K562 (cell line): ENCODE measurements around the gene ELF2. TPM values are rescaled to one million over a fixed set of nuclear protein-coding genes. Genes with fewer than 3 reads are reported as not detected.

ENCODE experiments used
- ATF1 ChIP-seq, 2 experiments: fragments of 450-650 bp in 1 of 2; IDR thresholded peaks; 2 replicates each; pipeline ENCODE4 v1.6.1; 2016; ENCODE audit warnings: missing compliant biosample characterization in 1 of 2, missing genetic modification characterization in 1 of 2
- BDP1 ChIP-seq: IDR thresholded peaks from 3 replicates; pipeline ENCODE4 v1.6.1; 2011; ENCODE audit not compliant: insufficient read length, insufficient read depth
- EZH2 ChIP-seq: IDR thresholded peaks from 2 replicates; pipeline ENCODE4 v1.6.1; 2012; ENCODE audit warnings: low read depth, mild to moderate bottlenecking, inconsistent platforms, low read length, borderline replicate concordance
- MIER1 ChIP-seq: fragments of 450-650 bp; IDR thresholded peaks from 2 replicates; pipeline ENCODE4 v1.6.1; 2016; ENCODE audit warnings: antibody characterized with exemption, mild to moderate bottlenecking, low read depth
- MYNN ChIP-seq, 2 experiments: sonication (generic); formaldehyde crosslinking in 1 of 2; IDR thresholded peaks; 2 replicates each; pipeline versions ENCODE4 v1.5.0 to v1.6.1; 2016 to 2020; ENCODE audit warnings: antibody characterized with exemption in 1 of 2, missing genetic modification reagents in 1 of 2
- NBN ChIP-seq: fragments of 450-650 bp; IDR thresholded peaks from 2 replicates; pipeline ENCODE4 v1.6.1; 2016; ENCODE audit warnings: low read depth, mild to moderate bottlenecking
- NR1H2 ChIP-seq: sonication (generic); formaldehyde crosslinking; IDR thresholded peaks from 2 replicates; pipeline ENCODE4 v1.4.0; 2020; ENCODE audit warnings: mild to moderate bottlenecking, missing genetic modification reagents
- NR2C2 ChIP-seq, 2 experiments: fragments of 200-800 bp in 1 of 2; sonication (Bioruptor generic) in 1 of 2; sonication (generic) in 1 of 2; formaldehyde crosslinking in 1 of 2; IDR thresholded peaks; 2 replicates each; pipeline versions ENCODE4 v1.6.1 to v1.8.0; 2016 to 2022; ENCODE audit warnings: mild to moderate bottlenecking in 1 of 2, missing compliant biosample characterization in 1 of 2, missing genetic modification characterization in 1 of 2, missing genetic modification reagents in 1 of 2
- RBBP5 ChIP-seq: fragments of 200-600 bp; sonication (generic); IDR thresholded peaks from 2 replicates; pipeline ENCODE4 v1.6.1; 2012; ENCODE audit warnings: borderline replicate concordance, mild to moderate bottlenecking, low read length, control low read depth, inconsistent platforms; ENCODE audit not compliant: insufficient read depth, poor library complexity, severe bottlenecking
- RBFOX2 ChIP-seq: fragments of 200-400 bp; formaldehyde crosslinking; IDR thresholded peaks from 2 replicates; pipeline ENCODE4 v1.6.1; 2017; ENCODE audit warnings: low read depth, mild to moderate bottlenecking, low read length, moderate library complexity
- SIX5 ChIP-seq, 2 experiments: IDR thresholded peaks; 2 replicates each; pipeline ENCODE4 v1.6.1; 2011; ENCODE audit warnings: low read length in 2 of 2, borderline replicate concordance in 1 of 2, low read depth in 1 of 2, mild to moderate bottlenecking in 1 of 2, moderate library complexity in 1 of 2; ENCODE audit not compliant: insufficient read depth in 1 of 2
- TAF7 ChIP-seq: fragments of 450-650 bp; IDR thresholded peaks from 2 replicates; pipeline ENCODE4 v1.6.1; 2016; ENCODE audit warnings: missing genetic modification characterization, missing compliant biosample characterization
- polyA plus RNA-seq, 8 experiments: library from polyadenylated mRNA; depleted of rRNA in 4 of 8; stranded (reverse) in 5 of 8; unstranded in 3 of 8; fragments of >200 nt; fragmentation: Nextera tagmentation in 2 of 8; fragmentation: Illumina TruSeq in 1 of 8; extraction: Ambion mirVana in 2 of 8; extraction: Trizol in 1 of 8; gene quantifications; 2 replicates each; pipeline versions ENCODE4 v1.2.1 to v1.2.3, GENCODE V29; 2011 to 2014; ENCODE audit warnings: inconsistent platforms in 1 of 8, missing spikeins in 1 of 8
- total RNA-seq, 7 experiments: library from RNA; depleted of rRNA in 6 of 7; stranded (reverse); fragments of >200 nt in 6 of 7; fragmentation: Illumina TruSeq in 2 of 7; extraction: Trizol in 2 of 7; gene quantifications; 2 replicates each; pipeline versions ENCODE4 v1.2.1 to v1.2.3, GENCODE V29; 2011 to 2021; ENCODE audit warnings: low replicate concordance in 1 of 7
- TF ChIP-seq, protein P1 (sequence below): IDR thresholded peaks from 2 replicates; pipeline ENCODE4 v1.6.1; 2011; ENCODE audit not compliant: insufficient read length; ENCODE audit errors: extremely low read depth
- TF ChIP-seq, protein P2 (sequence below): fragments of 450-650 bp; IDR thresholded peaks from 2 replicates; pipeline ENCODE4 v1.6.1; 2016
- TF ChIP-seq, protein P3 (sequence below), 2 experiments: fragments of 450-650 bp in 1 of 2; sonication (generic) in 1 of 2; formaldehyde crosslinking in 1 of 2; IDR thresholded peaks in 1 of 2; conservative IDR thresholded peaks in 1 of 2; 2 replicates each; pipeline versions ENCODE4 v1.6.1 to v1.8.1; 2016 to 2023; ENCODE audit warnings: mild to moderate bottlenecking in 2 of 2, moderate library complexity in 2 of 2, inconsistent platforms in 1 of 2, missing genetic modification reagents in 1 of 2
- TF ChIP-seq, protein P4 (sequence below): fragments of 450-650 bp; IDR thresholded peaks from 2 replicates; pipeline ENCODE4 v1.6.1; 2017; ENCODE audit warnings: antibody characterized with exemption, mild to moderate bottlenecking
- TF ChIP-seq, protein P5 (sequence below): fragments of 450-650 bp; formaldehyde crosslinking; IDR thresholded peaks from 2 replicates; pipeline ENCODE4 v1.4.0; 2020; ENCODE audit warnings: mild to moderate bottlenecking

Gene ELF2
- total and polyA plus RNA-seq, 9 of the 15 experiments (the other 6 are each of a cell fraction or from before 2014, with no cell fraction given) = 9.4 to 58.7 (median 41.6) TPM

DNA sequence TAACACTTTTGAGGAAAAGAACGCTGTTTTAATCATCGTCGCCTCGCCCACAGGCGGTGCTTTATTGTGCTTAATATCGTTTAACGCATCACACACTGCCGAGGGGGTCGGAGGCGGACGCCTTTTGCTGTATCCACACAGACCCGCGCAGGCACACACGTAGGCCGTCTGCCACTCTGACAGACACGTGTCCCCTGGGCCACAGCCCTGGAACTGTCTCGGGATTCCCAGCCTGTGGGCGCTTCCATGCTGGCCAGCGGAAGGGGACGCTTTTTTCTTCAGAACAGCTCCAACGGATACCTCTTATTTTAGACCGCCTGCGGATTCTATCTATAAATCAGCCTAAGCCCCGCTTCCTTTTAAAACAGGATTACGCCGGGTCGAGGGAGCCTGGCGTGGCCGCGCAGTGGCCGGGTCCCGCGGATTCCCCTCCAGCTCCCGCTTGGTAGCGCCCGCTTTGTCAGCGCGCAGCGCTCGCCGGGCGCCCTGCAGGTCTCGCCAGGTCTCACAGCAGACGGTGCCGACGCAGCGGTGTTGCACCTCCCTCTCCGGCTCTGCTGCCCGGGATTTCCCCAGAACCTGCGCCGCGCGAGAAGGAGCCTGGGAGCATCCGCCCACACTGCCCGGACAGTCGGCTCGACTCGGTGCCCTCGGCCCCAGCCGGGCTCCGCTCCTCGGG, 161.6 kb downstream of the ELF2 start, which contains the start of gene NOCT (continued):
- TF ChIP-seq, protein P1, sequence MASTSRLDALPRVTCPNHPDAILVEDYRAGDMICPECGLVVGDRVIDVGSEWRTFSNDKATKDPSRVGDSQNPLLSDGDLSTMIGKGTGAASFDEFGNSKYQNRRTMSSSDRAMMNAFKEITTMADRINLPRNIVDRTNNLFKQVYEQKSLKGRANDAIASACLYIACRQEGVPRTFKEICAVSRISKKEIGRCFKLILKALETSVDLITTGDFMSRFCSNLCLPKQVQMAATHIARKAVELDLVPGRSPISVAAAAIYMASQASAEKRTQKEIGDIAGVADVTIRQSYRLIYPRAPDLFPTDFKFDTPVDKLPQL = peak; percentile 72
- TF ChIP-seq BDP1 = no peak
- peak in 1 of 2 experiments; percentile 39; a peak in 1 of 4 replicates for TF ChIP-seq SIX5 (IDR thresholded peaks at IDR 0.05; ENCODE audit: borderline replicate concordance in 1 of 2, insufficient read depth in 1 of 2, low read depth in 1 of 2, low read length in 2 of 2)
- 0 out of 2 replicates have a peak, but pooled peaks have one; percentile 78 for TF ChIP-seq NR1H2 (CRISPR knock-in tag)
- TF ChIP-seq, protein P2, sequence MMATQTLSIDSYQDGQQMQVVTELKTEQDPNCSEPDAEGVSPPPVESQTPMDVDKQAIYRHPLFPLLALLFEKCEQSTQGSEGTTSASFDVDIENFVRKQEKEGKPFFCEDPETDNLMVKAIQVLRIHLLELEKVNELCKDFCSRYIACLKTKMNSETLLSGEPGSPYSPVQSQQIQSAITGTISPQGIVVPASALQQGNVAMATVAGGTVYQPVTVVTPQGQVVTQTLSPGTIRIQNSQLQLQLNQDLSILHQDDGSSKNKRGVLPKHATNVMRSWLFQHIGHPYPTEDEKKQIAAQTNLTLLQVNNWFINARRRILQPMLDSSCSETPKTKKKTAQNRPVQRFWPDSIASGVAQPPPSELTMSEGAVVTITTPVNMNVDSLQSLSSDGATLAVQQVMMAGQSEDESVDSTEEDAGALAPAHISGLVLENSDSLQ = peak; percentile 82
- TF ChIP-seq TAF7 (tag) = peak; percentile 72
- peak; percentile 99 for TF ChIP-seq RBFOX2
- peak; percentile 5; the same call in 1 of the 2 replicates for TF ChIP-seq NR2C2 (CRISPR knock-in tag; IDR thresholded peaks at IDR 0.05)
- 0 out of 2 replicates have a peak, but pooled peaks have one; percentile 7 for TF ChIP-seq NR2C2 (tag; IDR thresholded peaks at IDR 0.05)
- TF ChIP-seq, protein P3, sequence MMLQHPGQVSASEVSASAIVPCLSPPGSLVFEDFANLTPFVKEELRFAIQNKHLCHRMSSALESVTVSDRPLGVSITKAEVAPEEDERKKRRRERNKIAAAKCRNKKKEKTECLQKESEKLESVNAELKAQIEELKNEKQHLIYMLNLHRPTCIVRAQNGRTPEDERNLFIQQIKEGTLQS (IDR thresholded peaks at IDR 0.05) = peak; percentile 57; the same call in 1 of the 2 replicates
- TF ChIP-seq, protein P3 (CRISPR knock-in tag; conservative IDR thresholded peaks at IDR 0.05) = peak; percentile 57; the same call in 1 of the 2 replicates
- no peak for TF ChIP-seq RBBP5
- TF ChIP-seq EZH2 = no peak
- peak; percentile 38; the same call in 1 of the 2 replicates for TF ChIP-seq MIER1
- peak; percentile 38; the same call in 1 of the 2 replicates for TF ChIP-seq ATF1 (CRISPR knock-in tag; IDR thresholded peaks at IDR 0.05)
- TF ChIP-seq ATF1 (tag; IDR thresholded peaks at IDR 0.05) = peak; percentile 93
- TF ChIP-seq, protein P4, sequence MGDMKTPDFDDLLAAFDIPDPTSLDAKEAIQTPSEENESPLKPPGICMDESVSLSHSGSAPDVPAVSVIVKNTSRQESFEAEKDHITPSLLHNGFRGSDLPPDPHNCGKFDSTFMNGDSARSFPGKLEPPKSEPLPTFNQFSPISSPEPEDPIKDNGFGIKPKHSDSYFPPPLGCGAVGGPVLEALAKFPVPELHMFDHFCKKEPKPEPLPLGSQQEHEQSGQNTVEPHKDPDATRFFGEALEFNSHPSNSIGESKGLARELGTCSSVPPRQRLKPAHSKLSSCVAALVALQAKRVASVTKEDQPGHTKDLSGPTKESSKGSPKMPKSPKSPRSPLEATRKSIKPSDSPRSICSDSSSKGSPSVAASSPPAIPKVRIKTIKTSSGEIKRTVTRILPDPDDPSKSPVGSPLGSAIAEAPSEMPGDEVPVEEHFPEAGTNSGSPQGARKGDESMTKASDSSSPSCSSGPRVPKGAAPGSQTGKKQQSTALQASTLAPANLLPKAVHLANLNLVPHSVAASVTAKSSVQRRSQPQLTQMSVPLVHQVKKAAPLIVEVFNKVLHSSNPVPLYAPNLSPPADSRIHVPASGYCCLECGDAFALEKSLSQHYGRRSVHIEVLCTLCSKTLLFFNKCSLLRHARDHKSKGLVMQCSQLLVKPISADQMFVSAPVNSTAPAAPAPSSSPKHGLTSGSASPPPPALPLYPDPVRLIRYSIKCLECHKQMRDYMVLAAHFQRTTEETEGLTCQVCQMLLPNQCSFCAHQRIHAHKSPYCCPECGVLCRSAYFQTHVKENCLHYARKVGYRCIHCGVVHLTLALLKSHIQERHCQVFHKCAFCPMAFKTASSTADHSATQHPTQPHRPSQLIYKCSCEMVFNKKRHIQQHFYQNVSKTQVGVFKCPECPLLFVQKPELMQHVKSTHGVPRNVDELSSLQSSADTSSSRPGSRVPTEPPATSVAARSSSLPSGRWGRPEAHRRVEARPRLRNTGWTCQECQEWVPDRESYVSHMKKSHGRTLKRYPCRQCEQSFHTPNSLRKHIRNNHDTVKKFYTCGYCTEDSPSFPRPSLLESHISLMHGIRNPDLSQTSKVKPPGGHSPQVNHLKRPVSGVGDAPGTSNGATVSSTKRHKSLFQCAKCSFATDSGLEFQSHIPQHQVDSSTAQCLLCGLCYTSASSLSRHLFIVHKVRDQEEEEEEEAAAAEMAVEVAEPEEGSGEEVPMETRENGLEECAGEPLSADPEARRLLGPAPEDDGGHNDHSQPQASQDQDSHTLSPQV = no peak; the same call in 1 of the 2 replicates
- TF ChIP-seq NBN = peak; percentile 57; the same call in 1 of the 2 replicates
- TF ChIP-seq, protein P5, sequence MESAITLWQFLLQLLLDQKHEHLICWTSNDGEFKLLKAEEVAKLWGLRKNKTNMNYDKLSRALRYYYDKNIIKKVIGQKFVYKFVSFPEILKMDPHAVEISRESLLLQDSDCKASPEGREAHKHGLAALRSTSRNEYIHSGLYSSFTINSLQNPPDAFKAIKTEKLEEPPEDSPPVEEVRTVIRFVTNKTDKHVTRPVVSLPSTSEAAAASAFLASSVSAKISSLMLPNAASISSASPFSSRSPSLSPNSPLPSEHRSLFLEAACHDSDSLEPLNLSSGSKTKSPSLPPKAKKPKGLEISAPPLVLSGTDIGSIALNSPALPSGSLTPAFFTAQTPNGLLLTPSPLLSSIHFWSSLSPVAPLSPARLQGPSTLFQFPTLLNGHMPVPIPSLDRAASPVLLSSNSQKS (CRISPR knock-in tag) = no peak
- TF ChIP-seq MYNN (IDR thresholded peaks at IDR 0.05) = no peak
- no peak for TF ChIP-seq MYNN (CRISPR knock-in tag; IDR thresholded peaks at IDR 0.05)
